Type B pancreatic cell (in vitro differentiated cells): ENCODE measurements around the gene ASXL1. TPM values are rescaled to one million over a fixed set of nuclear protein-coding genes. Genes with fewer than 3 reads are reported as not detected.
"Not testable (repeated sequence)": the region's sequence is repeated elsewhere in the genome, so short reads cannot be mapped to it uniquely, and the experiment has no call there.

Experiments
- DNase-seq: peaks from one replicate; pipeline ENCODE4 v3.0.0; 2021; ENCODE audit warnings: mixed read lengths; ENCODE audit not compliant: unreplicated experiment; ENCODE audit errors: extremely low spot score
- H3K27ac Mint-ChIP-seq: 2 replicates; pipeline ENCODE4 v1.8.0; 2021; ENCODE audit warnings: mild to moderate bottlenecking, mixed read lengths
- H3K27me3 Mint-ChIP-seq: 2 replicates; pipeline ENCODE4 v1.8.0; 2021; ENCODE audit warnings: mixed read lengths
- H3K36me3 Mint-ChIP-seq: 2 replicates; pipeline ENCODE4 v1.8.0; 2021; ENCODE audit warnings: mixed read lengths
- H3K4me1 Mint-ChIP-seq: one replicate; pipeline ENCODE4 v1.8.0; 2021; ENCODE audit warnings: mixed read lengths; ENCODE audit not compliant: unreplicated experiment
- H3K4me3 Mint-ChIP-seq: 2 replicates; pipeline ENCODE4 v1.8.0; 2021; ENCODE audit warnings: mild to moderate bottlenecking, mixed read lengths
- H3K9me3 Mint-ChIP-seq: 2 replicates; pipeline ENCODE4 v1.8.0; 2021; ENCODE audit warnings: mixed read lengths
- CTCF ChIP-seq: fragments of 200-600 bp; sonication (generic); conservative IDR thresholded peaks from 2 replicates; pipeline ENCODE4 v1.5.0; 2021; ENCODE audit warnings: antibody characterized with exemption, mild to moderate bottlenecking
- total RNA-seq: library from RNA; stranded (reverse); gene quantifications from 2 replicates; pipeline ENCODE4 v1.2.1, GENCODE V29; 2021; ENCODE audit warnings: low replicate concordance

ASXL1 gene
- total RNA-seq, 1 donor from 2014 or later: 157 TPM

GRCh38 chr20:32380745-32381144 is 22.6 kb downstream of the ASXL1 start:
- DNase-seq: no peak
- Mint-ChIP-seq H3K4me1 (peaks cover 18% of the 10 kb centered on the region), H3K36me3 (peaks cover 18% of the 10 kb centered on the region), H3K9me3 (no peaks in the 10 kb centered on the region), H3K27me3 (no peaks in the 10 kb centered on the region), H3K27ac (no peak overlapping the region), H3K4me3 (no peak overlapping the region)
- TF ChIP-seq CTCF: no peak

- Mint-ChIP-seq H3K36me3 (peaks cover 16% of the 10 kb centered on the region), H3K4me1 (peaks cover 21% of the 10 kb centered on the region), H3K4me3 (no peak overlapping the region), H3K27ac (no peak overlapping the region), H3K27me3 (no peaks in the 10 kb centered on the region), H3K9me3 (no peaks in the 10 kb centered on the region)
- DNase-seq: no peak
- TF ChIP-seq CTCF: no peak
Observed at GRCh38 chr20:32382102-32382950, 24.2 kb downstream of the ASXL1 start.

- not testable (repeated sequence) for DNase-seq
Observed at GRCh38 chr20:32383441-32383840, 25.3 kb downstream of the ASXL1 start.

GRCh38 chr20:32385541-32385940 is 27.4 kb downstream of the ASXL1 start:
- no peak for TF ChIP-seq CTCF
- H3K27ac Mint-ChIP-seq: no peak overlapping the region
- peaks cover 21% of the 10 kb centered on the region for H3K4me1 Mint-ChIP-seq
- no peaks in the 10 kb centered on the region for H3K27me3 Mint-ChIP-seq
- H3K4me3 Mint-ChIP-seq: no peak overlapping the region
- no peak for DNase-seq
- no peaks in the 10 kb centered on the region for H3K9me3 Mint-ChIP-seq
- peaks cover 13% of the 10 kb centered on the region for H3K36me3 Mint-ChIP-seq

More at GRCh38 chr20:32383441-32383840, 25.3 kb downstream of the ASXL1 start:
- not testable (repeated sequence) for H3K27ac Mint-ChIP-seq, H3K4me3 Mint-ChIP-seq, H3K27me3 Mint-ChIP-seq, H3K9me3 Mint-ChIP-seq
- peaks cover 14% of the 10 kb centered on the region for H3K36me3 Mint-ChIP-seq
- peaks cover 21% of the 10 kb centered on the region for H3K4me1 Mint-ChIP-seq

GRCh38 chr20:32386091-32386490 is 28.0 kb downstream of the ASXL1 start:
- no peaks in the 10 kb centered on the region for H3K9me3 Mint-ChIP-seq
- no peak overlapping the region for H3K27ac Mint-ChIP-seq
- H3K4me3 Mint-ChIP-seq: no peak overlapping the region
- H3K4me1 Mint-ChIP-seq: peaks cover 21% of the 10 kb centered on the region
- TF ChIP-seq CTCF: no peak
- H3K27me3 Mint-ChIP-seq: no peaks in the 10 kb centered on the region
- peaks cover 15% of the 10 kb centered on the region for H3K36me3 Mint-ChIP-seq
- no peak for DNase-seq

GRCh38 chr20:32387252-32387651 is 29.1 kb downstream of the ASXL1 start:
- H3K27me3 Mint-ChIP-seq: no peaks in the 10 kb centered on the region
- no peak for TF ChIP-seq CTCF
- H3K4me1 Mint-ChIP-seq: peaks cover 21% of the 10 kb centered on the region
- peaks cover 22% of the 10 kb centered on the region for H3K36me3 Mint-ChIP-seq
- no peak overlapping the region for H3K27ac Mint-ChIP-seq
- no peaks in the 10 kb centered on the region for H3K9me3 Mint-ChIP-seq
- no peak overlapping the region for H3K4me3 Mint-ChIP-seq
- no peak for DNase-seq
